ENCODE measurements around the gene FBXO3.
"Not testable (repeated sequence)": the region's sequence is repeated elsewhere in the genome, so short reads cannot be mapped to it uniquely, and the experiment has no call there.

The FBXO3 gene

GRCh38 chr11:33725496-33725895 lies 48.8 kb downstream of the FBXO3 start:
- no peak for DNase-seq

- DNase-seq, result no peak
Measured at GRCh38 chr11:33724644-33725035, 49.7 kb downstream of the FBXO3 start.

GRCh38 chr11:33723238-33723881 lies 51.0 kb downstream of the FBXO3 start:
- DNase-seq, result no peak

- no peak for DNase-seq
Measured at GRCh38 chr11:33722590-33723234, 51.6 kb downstream of the FBXO3 start.

GRCh38 chr11:33721984-33722383 lies 52.3 kb downstream of the FBXO3 start:
- DNase-seq, result no peak

- no peak for DNase-seq
Measured at GRCh38 chr11:33721426-33721825, 52.9 kb downstream of the FBXO3 start.

- DNase-seq, result no peak
Measured at GRCh38 chr11:33719587-33719986, 54.7 kb downstream of the FBXO3 start.

- no peak for DNase-seq
Measured at GRCh38 chr11:33718440-33718839, 55.9 kb downstream of the FBXO3 start.

- DNase-seq, result no peak
Measured at GRCh38 chr11:33716243-33716642, 58.1 kb downstream of the FBXO3 start.

- DNase-seq, result no peak
Measured at GRCh38 chr11:33713856-33714398, 60.4 kb downstream of the FBXO3 start.

GRCh38 chr11:33713151-33713855 lies 61.0 kb downstream of the FBXO3 start:
- DNase-seq, result no peak

- no peak for DNase-seq
Measured at GRCh38 chr11:33712436-33712835, 61.9 kb downstream of the FBXO3 start.

GRCh38 chr11:33709466-33709865 lies 64.9 kb downstream of the FBXO3 start:
- no peak for DNase-seq

- no peak for DNase-seq
Measured at GRCh38 chr11:33708985-33709384, 65.3 kb downstream of the FBXO3 start.

GRCh38 chr11:33707831-33708230 lies 66.5 kb downstream of the FBXO3 start:
- not testable (repeated sequence) for DNase-seq

GRCh38 chr11:33706966-33707365 lies 67.4 kb downstream of the FBXO3 start:
- no peak for DNase-seq

- DNase-seq, result no peak
Measured at GRCh38 chr11:33706546-33706945, 67.8 kb downstream of the FBXO3 start.

GRCh38 chr11:33704240-33705002 lies 69.9 kb downstream of the FBXO3 start:
- no peak for DNase-seq

- no peak for DNase-seq
Measured at GRCh38 chr11:33703788-33704187, 70.5 kb downstream of the FBXO3 start.

- no peak for DNase-seq
Measured at GRCh38 chr11:33703234-33703633, 71.1 kb downstream of the FBXO3 start.

GRCh38 chr11:33701302-33702230 lies 72.8 kb downstream of the FBXO3 start:
- DNase-seq, result peak; percentile 54

Data from DMS79 treated with DMSO at 0.1 percent for 48 hours (cell line).